Nephron progenitor cell (in vitro differentiated cells): Measurements from ENCODE around the gene TRMU.

Experiments
- DNase-seq: peaks from one replicate; pipeline ENCODE4 v3.0.0; 2021
- H3K27ac Mint-ChIP-seq: 2 replicates; pipeline ENCODE4 v1.8.0; 2021; ENCODE audit warnings: mild to moderate bottlenecking, moderate library complexity, mixed read lengths
- H3K27me3 Mint-ChIP-seq: 2 replicates; pipeline ENCODE4 v1.8.0; 2021; ENCODE audit warnings: mild to moderate bottlenecking, low read depth, mixed read lengths; ENCODE audit not compliant: poor library complexity
- H3K36me3 Mint-ChIP-seq: 2 replicates; pipeline ENCODE4 v1.8.0; 2021; ENCODE audit warnings: low read depth, mixed read lengths
- H3K4me1 Mint-ChIP-seq: 2 replicates; pipeline ENCODE4 v1.8.0; 2021; ENCODE audit warnings: mixed read lengths
- H3K4me3 Mint-ChIP-seq: 2 replicates; pipeline ENCODE4 v1.8.0; 2021; ENCODE audit warnings: mild to moderate bottlenecking, moderate library complexity, mixed read lengths
- H3K9me3 Mint-ChIP-seq: 2 replicates; pipeline ENCODE4 v1.8.0; 2021; ENCODE audit warnings: mild to moderate bottlenecking, moderate library complexity, mixed read lengths
- CTCF ChIP-seq: fragments of 200-600 bp; sonication (generic); IDR thresholded peaks from 2 replicates; pipeline ENCODE4 v1.5.0; 2021; ENCODE audit warnings: antibody characterized with exemption

The TRMU gene

GRCh38 chr22:46373921-46374662 is 38.6 kb downstream of the TRMU start:
- Mint-ChIP-seq H3K27me3 (no peaks in the 10 kb centered on the region), H3K4me3 (no peak overlapping the region), H3K4me1 (peaks cover 53% of the 10 kb centered on the region), H3K36me3 (peaks cover 35% of the 10 kb centered on the region), H3K27ac (peak overlapping the region; percentile 48), H3K9me3 (peaks cover 32% of the 10 kb centered on the region)
- no peak for TF ChIP-seq CTCF
- DNase-seq, result no peak

GRCh38 chr22:46374663-46375474 is 39.4 kb downstream of the TRMU start:
- H3K36me3 Mint-ChIP-seq, result peaks cover 35% of the 10 kb centered on the region
- no peak overlapping the region for H3K4me3 Mint-ChIP-seq
- no peak overlapping the region for H3K27ac Mint-ChIP-seq
- DNase-seq, result no peak
- H3K27me3 Mint-ChIP-seq, result no peaks in the 10 kb centered on the region
- H3K4me1 Mint-ChIP-seq, result peaks cover 61% of the 10 kb centered on the region
- H3K9me3 Mint-ChIP-seq, result peaks cover 32% of the 10 kb centered on the region
- no peak for TF ChIP-seq CTCF

GRCh38 chr22:46376111-46376510 is 40.6 kb downstream of the TRMU start:
- Mint-ChIP-seq H3K4me1 (peaks cover 61% of the 10 kb centered on the region), H3K27me3 (peaks cover 3% of the 10 kb centered on the region), H3K36me3 (peaks cover 35% of the 10 kb centered on the region), H3K4me3 (no peak overlapping the region), H3K27ac (no peak overlapping the region), H3K9me3 (peaks cover 32% of the 10 kb centered on the region)
- no peak for DNase-seq
- TF ChIP-seq CTCF, result no peak

GRCh38 chr22:46376908-46377524 is 41.5 kb downstream of the TRMU start:
- Mint-ChIP-seq H3K27me3 (peaks cover 3% of the 10 kb centered on the region), H3K9me3 (peaks cover 32% of the 10 kb centered on the region), H3K4me1 (peaks cover 63% of the 10 kb centered on the region), H3K36me3 (peaks cover 35% of the 10 kb centered on the region), H3K27ac (peak overlapping the region; percentile 48), H3K4me3 (no peak overlapping the region)
- TF ChIP-seq CTCF, result no peak
- DNase-seq, result no peak

- H3K27ac Mint-ChIP-seq, result peak overlapping the region; percentile 33
- no peak for TF ChIP-seq CTCF
- H3K36me3 Mint-ChIP-seq, result peaks cover 39% of the 10 kb centered on the region
- peak; percentile 38 for DNase-seq
- H3K4me3 Mint-ChIP-seq, result peak overlapping the region; percentile 33
- H3K9me3 Mint-ChIP-seq, result peaks cover 32% of the 10 kb centered on the region
- peaks cover 63% of the 10 kb centered on the region for H3K4me1 Mint-ChIP-seq
- H3K27me3 Mint-ChIP-seq, result peaks cover 3% of the 10 kb centered on the region
Measured at GRCh38 chr22:46377525-46378425, 42.3 kb downstream of the TRMU start.
